ENCODE results near the gene ARHGAP6.

GRCh38 chrX:11597479-11597878, 68.2 kb downstream of the ARHGAP6 start:
- TF ChIP-seq ETS1 (IDR thresholded peaks at IDR 0.05) (no peak), CTCF (conservative IDR thresholded peaks at IDR 0.05; ENCODE audit: low read depth in 2 of 2) (no peak), EZH2 (IDR thresholded peaks at IDR 0.05; ENCODE audit: low read depth, unreplicated experiment) (no peak), POLR2AphosphoS5 (IDR thresholded peaks at IDR 0.05; ENCODE audit: low read depth) (no peak), REST (IDR thresholded peaks at IDR 0.05; ENCODE audit: unreplicated experiment) (no peak), JUNB (IDR thresholded peaks at IDR 0.05; ENCODE audit: unreplicated experiment) (no peak), NANOG (IDR thresholded peaks at IDR 0.05; ENCODE audit: borderline replicate concordance) (no peak), ZNF114 (CRISPR knock-in tag; IDR thresholded peaks at IDR 0.05) (no peak), EZH2phosphoT487 (IDR thresholded peaks at IDR 0.05; ENCODE audit: unreplicated experiment) (no peak), CREB1 (CRISPR knock-in tag; IDR thresholded peaks at IDR 0.05; ENCODE audit: low read depth) (no peak), ZNF331 (CRISPR knock-in tag; IDR thresholded peaks at IDR 0.05; ENCODE audit: low read depth) (no peak), ZNF462 (CRISPR knock-in tag; IDR thresholded peaks at IDR 0.05) (no peak), STAT1 (IDR thresholded peaks at IDR 0.05; ENCODE audit: unreplicated experiment) (no peak)
